ENCODE measurements around the gene AKAIN1. TPM values are rescaled to one million over a fixed set of nuclear protein-coding genes. Genes with fewer than 3 reads are reported as not detected.

AKAIN1 gene
- total RNA-seq, 4 donors from 2014 or later, result not detected

DNA sequence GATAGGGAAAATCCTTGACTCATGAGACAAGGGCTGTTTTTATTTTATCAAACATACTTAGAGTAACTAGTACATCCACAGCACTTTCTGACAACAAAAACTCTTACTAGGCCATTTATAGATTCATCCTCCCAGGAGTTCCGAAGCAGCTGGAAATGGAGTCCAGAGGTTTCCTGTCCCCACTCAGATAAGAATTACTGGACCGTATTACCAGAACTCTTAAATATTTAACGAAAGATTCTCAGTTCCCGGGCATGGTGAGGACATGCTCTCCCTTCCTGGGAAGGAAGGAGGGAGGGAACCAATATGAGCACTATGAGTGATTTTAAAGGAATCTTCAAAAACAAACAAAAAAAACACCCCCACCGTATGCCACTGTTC is 41.2 kb downstream of the AKAIN1 start:
- H3K36me3 ChIP-seq, result no peaks in the 10 kb centered on the region
- ATAC-seq, result no peak
- H3K9me3 ChIP-seq, result no peaks in the 10 kb centered on the region
- no peaks in the 10 kb centered on the region for H3K4me1 ChIP-seq
- no peaks in the 10 kb centered on the region for H3K27me3 ChIP-seq
- WGBS, 2 donors (ENCODE audit: low coverage in 1 of 2), result 36 to 61% methylated on average over 4 to 5 of the region's 5 CpGs
- H3K4me3 ChIP-seq, result no peak overlapping the region
- no peak overlapping the region for H3K27ac ChIP-seq
- TF ChIP-seq, protein P1, sequence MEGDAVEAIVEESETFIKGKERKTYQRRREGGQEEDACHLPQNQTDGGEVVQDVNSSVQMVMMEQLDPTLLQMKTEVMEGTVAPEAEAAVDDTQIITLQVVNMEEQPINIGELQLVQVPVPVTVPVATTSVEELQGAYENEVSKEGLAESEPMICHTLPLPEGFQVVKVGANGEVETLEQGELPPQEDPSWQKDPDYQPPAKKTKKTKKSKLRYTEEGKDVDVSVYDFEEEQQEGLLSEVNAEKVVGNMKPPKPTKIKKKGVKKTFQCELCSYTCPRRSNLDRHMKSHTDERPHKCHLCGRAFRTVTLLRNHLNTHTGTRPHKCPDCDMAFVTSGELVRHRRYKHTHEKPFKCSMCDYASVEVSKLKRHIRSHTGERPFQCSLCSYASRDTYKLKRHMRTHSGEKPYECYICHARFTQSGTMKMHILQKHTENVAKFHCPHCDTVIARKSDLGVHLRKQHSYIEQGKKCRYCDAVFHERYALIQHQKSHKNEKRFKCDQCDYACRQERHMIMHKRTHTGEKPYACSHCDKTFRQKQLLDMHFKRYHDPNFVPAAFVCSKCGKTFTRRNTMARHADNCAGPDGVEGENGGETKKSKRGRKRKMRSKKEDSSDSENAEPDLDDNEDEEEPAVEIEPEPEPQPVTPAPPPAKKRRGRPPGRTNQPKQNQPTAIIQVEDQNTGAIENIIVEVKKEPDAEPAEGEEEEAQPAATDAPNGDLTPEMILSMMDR (IDR thresholded peaks at IDR 0.05), result no peak
- no peak for TF ChIP-seq POLR2AphosphoS5 (IDR thresholded peaks at IDR 0.05)
- TF ChIP-seq EP300 (IDR thresholded peaks at IDR 0.05), result no peak
- TF ChIP-seq POLR2A (IDR thresholded peaks at IDR 0.05), result no peak

DNA sequence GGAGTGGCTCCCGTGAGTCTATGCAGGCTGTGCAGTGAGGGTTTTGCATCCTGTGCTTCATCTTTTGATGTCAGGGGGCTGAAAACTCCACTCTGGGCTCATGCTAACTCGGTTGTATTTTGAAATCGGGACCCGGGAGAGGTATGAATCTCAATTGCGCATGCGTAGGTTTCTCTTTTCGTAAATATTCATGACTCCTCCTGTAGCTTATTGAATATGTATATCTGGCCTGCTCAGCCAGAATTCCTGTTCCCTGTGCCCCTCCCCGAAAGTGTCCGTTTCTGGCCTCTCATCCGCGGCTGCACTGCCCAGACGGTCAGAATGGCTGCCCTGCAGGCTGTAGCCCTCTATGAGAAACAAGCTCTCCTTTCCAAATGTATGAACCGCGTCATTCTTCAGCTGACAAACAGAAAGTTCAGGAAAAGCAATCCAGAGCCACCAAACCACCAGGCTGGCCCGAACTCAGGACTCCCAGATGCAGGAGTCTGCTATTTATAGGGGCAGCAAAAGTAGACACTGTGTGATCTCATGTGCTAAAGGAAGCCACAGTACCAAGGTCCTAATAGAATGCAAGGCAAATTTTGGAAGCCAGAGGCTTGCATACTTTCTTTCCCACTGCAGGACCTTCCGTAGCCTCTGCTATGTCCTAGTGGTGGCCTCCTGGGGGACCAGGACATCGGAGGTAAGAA is 41.7 kb downstream of the AKAIN1 start:
- 76 to 80% methylated on average over 11 to 16 of the region's 17 CpGs for WGBS, 2 donors (ENCODE audit: low coverage in 1 of 2)
- ATAC-seq, result no peak
- no peaks in the 10 kb centered on the region for H3K9me3 ChIP-seq
- H3K27ac ChIP-seq, result no peak overlapping the region
- H3K4me1 ChIP-seq, result no peaks in the 10 kb centered on the region
- no peaks in the 10 kb centered on the region for H3K36me3 ChIP-seq
- H3K27me3 ChIP-seq, result no peaks in the 10 kb centered on the region
- TF ChIP-seq POLR2A (IDR thresholded peaks at IDR 0.05) (no peak), POLR2AphosphoS5 (IDR thresholded peaks at IDR 0.05) (no peak), EP300 (IDR thresholded peaks at IDR 0.05) (no peak)
- TF ChIP-seq, protein P1 (IDR thresholded peaks at IDR 0.05), result no peak
- H3K4me3 ChIP-seq, result no peak overlapping the region

DNA sequence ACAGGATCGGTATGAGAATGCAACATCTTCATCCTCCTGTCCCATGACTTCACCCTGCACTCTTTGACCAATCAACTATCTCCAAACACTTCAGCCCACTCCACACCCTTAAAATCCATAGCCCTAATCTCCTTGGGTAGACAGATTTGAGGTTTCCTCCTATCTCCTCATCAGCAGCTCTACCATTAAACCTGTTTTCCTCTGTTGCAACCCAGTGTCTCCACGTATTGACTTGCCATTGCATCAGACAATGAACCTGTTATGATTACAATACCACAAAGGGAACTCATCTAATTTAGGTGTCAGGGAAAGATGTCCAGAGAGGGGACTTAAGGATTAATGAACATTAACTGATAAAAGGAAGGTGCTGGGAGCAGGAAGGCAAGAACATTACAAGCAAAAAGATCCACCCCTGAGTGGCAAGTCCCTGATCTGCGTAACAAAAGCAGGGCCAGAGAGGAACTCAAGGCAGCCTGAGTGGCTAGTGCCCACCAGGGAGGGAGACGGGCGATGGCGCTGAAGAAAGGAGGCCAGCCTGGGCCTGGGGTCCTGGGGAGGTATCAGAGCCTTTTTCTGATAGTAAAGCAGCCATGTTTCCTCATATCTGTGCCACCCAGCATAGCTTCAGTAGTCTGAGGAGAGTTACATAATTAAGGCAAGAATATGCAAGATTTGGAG is 44.6 kb downstream of the AKAIN1 start:
- no peak for ATAC-seq
- H3K4me3 ChIP-seq, result no peak overlapping the region
- no peak overlapping the region for H3K27ac ChIP-seq
- no peaks in the 10 kb centered on the region for H3K4me1 ChIP-seq
- no peaks in the 10 kb centered on the region for H3K9me3 ChIP-seq
- 79 to 90% methylated on average over 2 to 6 of the region's 6 CpGs for WGBS, 2 donors (ENCODE audit: low coverage in 1 of 2)
- no peaks in the 10 kb centered on the region for H3K36me3 ChIP-seq
- no peaks in the 10 kb centered on the region for H3K27me3 ChIP-seq
- TF ChIP-seq EP300 (IDR thresholded peaks at IDR 0.05) (no peak), POLR2A (IDR thresholded peaks at IDR 0.05) (no peak)

DNA sequence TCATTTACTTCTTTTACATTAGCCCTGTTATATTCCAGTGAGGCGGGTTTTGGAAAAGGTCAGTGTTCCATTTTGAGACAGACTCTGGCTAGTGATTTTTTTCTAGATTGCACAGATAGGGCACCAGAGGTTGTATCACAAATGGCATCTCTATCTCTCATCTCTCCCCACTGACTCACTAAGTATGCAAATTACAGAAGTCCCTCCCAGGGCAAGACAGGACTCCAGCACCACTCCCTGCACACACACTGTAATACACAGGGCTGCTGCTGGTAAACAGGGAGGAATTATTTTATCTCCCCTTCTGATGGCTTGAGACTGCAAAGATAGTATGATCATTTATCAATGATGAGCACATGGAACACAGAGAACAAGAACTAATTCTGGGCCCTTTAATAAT is 46.2 kb downstream of the AKAIN1 start:
- no peaks in the 10 kb centered on the region for H3K9me3 ChIP-seq
- no peaks in the 10 kb centered on the region for H3K27me3 ChIP-seq
- no peaks in the 10 kb centered on the region for H3K36me3 ChIP-seq
- H3K4me1 ChIP-seq, result no peaks in the 10 kb centered on the region
- 85 to 100% methylated on average over 1 of the region's 1 CpG for WGBS, 2 donors (ENCODE audit: low coverage in 1 of 2)
- ATAC-seq, result no peak
- TF ChIP-seq POLR2AphosphoS5 (IDR thresholded peaks at IDR 0.05) (no peak), POLR2A (IDR thresholded peaks at IDR 0.05) (no peak), EP300 (IDR thresholded peaks at IDR 0.05) (no peak)
- TF ChIP-seq, protein P1 (IDR thresholded peaks at IDR 0.05), result no peak
- H3K27ac ChIP-seq, result no peak overlapping the region
- no peak overlapping the region for H3K4me3 ChIP-seq

DNA sequence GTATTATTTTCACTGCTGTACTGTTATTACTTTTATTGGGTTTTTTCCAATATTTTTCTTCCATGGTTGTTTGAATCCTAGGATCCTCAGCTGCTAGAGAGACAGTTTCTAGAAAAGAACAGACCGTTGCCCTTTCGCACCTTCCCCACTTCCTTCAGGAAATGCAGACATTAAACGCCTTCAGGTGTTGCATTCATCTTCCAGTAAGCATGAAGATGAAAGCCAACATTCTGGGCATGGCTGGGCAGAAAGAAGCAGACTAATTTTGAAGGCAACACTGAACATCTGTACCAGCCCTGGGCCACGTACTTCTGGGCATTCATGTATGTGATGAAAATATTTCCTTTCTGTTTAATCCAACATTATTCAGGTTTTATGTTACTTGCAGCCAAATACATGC is 51.0 kb downstream of the AKAIN1 start:
- H3K27me3 ChIP-seq, result no peaks in the 10 kb centered on the region
- 76 to 84% methylated on average over 3 to 4 of the region's 4 CpGs for WGBS, 2 donors (ENCODE audit: low coverage in 1 of 2)
- H3K36me3 ChIP-seq, result no peaks in the 10 kb centered on the region
- no peak overlapping the region for H3K27ac ChIP-seq
- no peaks in the 10 kb centered on the region for H3K4me1 ChIP-seq
- peaks cover 0 to 3% (median 0%) of the 10 kb centered on the region in 3 donors for H3K9me3 ChIP-seq
- ATAC-seq, result no peak
- TF ChIP-seq EP300 (IDR thresholded peaks at IDR 0.05), result no peak
- TF ChIP-seq POLR2AphosphoS5 (IDR thresholded peaks at IDR 0.05), result no peak
- TF ChIP-seq, protein P1 (IDR thresholded peaks at IDR 0.05), result no peak
- TF ChIP-seq POLR2A (IDR thresholded peaks at IDR 0.05), result no peak
- no peak overlapping the region for H3K4me3 ChIP-seq

Measured in gastroesophageal sphincter (tissue), 4 donors.